Esophagus muscularis mucosa (tissue), 4 donors: ENCODE data around the gene CAMTA1.
"Not testable (repeated sequence)": the region's sequence is repeated elsewhere in the genome, so short reads cannot be mapped to it uniquely, and the experiment has no call there.

Experiments used
- CTCF ChIP-seq, 3 experiments: fragments of 200-600 bp in 2 of 3; fragments of 450-650 bp in 1 of 3; sonication (generic) in 2 of 3; IDR thresholded peaks; one replicate each; pipeline ENCODE4 v1.5.1; 2017 to 2019; ENCODE audit warnings: antibody characterized with exemption in 3 of 3, mild to moderate bottlenecking in 2 of 3, moderate library complexity in 1 of 3
- EP300 ChIP-seq: sonication (generic); formaldehyde crosslinking; IDR thresholded peaks from one replicate; pipeline ENCODE4 v1.6.1; 2017; ENCODE audit warnings: antibody characterized with exemption
- POLR2A ChIP-seq: fragments of 450-650 bp; IDR thresholded peaks from one replicate; pipeline ENCODE4 v1.6.1; 2017; ENCODE audit warnings: antibody characterized with exemption, moderate library complexity, mild to moderate bottlenecking, low read depth
- POLR2AphosphoS5 ChIP-seq, 2 donors: sonication (generic); formaldehyde crosslinking; IDR thresholded peaks; one replicate each; pipeline ENCODE4 v1.6.1; 2017; ENCODE audit warnings: antibody characterized with exemption in 2 of 2

- TF ChIP-seq POLR2A; CTCF (IDR thresholded peaks at IDR 0.05); EP300; POLR2AphosphoS5 (IDR thresholded peaks at IDR 0.05): not testable (repeated sequence)
Measured at GRCh38 chr1:6832006-6832405, 46.8 kb downstream of the CAMTA1 start.
